GM19035 (cell line): ENCODE data around the gene SCGB3A2.

Source experiments
- ATAC-seq: cut with Tn5 transposase; IDR thresholded peaks from one replicate; pipeline ENCODE4 v1.9.1; 2021; ENCODE audit not compliant: unreplicated experiment

SCGB3A2 gene

GRCh38 chr5:147902609-147903115 is 24.2 kb downstream of the SCGB3A2 start:
- no peak for ATAC-seq

- no peak for ATAC-seq
These were observed 25.6 kb downstream of the SCGB3A2 start for GRCh38 chr5:147904110-147904509.

- ATAC-seq, result no peak
These were observed 28.0 kb downstream of the SCGB3A2 start, which contains the start of gene C5orf46 for GRCh38 chr5:147906326-147907095. Gene C5orf46, minus strand, starts transcription at chr5:147906538. Its CDS starts 37 bp downstream, at chr5:147906501.

DNA sequence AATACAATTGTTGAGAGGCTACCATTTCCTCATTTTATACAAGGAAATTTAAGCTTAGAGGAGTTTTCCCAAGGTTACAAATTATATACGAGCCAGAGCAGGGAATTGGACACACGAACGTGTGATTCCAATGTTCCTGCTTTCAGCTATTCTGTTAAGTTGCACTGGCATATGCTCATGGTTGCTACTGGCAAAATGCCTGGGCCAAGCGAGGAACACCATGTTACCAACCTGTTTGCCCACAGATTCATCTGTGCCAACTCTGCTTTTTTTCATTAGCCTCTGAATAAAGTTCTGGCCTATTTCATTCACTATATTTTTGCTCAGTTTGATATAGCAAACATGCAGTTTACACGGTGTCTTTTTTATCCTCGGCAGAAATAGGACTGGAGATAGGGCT is 32.9 kb downstream of the SCGB3A2 start:
- ATAC-seq, result no peak

DNA sequence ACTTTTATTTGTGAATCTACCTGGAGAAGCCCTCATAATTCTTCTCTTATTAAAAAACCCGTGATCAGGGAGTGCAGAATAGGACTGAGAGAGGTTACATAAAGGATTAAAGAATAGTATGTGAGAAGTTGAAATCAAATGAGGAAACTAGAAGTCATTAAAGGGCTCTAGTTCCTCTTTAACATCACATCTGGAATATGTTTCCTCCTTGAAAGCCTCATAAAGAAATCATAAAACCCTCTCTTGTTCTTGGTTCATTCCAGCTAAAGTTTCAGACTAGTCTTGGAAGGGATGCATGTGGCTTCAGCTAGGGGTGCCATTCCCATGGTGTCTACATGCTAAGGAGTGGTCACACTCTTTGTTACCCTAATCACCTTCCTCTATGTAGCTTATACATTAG is 33.5 kb downstream of the SCGB3A2 start:
- no peak for ATAC-seq

DNA sequence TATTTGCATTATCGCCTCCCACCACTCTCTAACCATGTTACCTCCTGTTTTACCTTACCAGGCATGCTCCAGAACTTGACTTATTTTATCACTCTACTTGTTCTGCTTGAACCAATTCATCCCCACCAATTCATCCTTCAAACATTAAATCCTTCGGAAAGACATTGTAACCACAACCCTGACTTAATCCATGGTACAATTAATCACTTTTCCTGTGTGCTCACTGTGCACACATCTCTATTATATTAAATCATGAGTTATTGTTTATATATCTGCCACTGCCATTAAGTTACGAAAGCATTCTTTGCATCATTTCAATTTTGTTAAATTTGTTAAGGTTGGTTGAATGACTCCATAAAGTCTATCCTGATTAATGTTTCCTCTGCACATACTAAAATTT is 35.3 kb downstream of the SCGB3A2 start:
- no peak for ATAC-seq

DNA sequence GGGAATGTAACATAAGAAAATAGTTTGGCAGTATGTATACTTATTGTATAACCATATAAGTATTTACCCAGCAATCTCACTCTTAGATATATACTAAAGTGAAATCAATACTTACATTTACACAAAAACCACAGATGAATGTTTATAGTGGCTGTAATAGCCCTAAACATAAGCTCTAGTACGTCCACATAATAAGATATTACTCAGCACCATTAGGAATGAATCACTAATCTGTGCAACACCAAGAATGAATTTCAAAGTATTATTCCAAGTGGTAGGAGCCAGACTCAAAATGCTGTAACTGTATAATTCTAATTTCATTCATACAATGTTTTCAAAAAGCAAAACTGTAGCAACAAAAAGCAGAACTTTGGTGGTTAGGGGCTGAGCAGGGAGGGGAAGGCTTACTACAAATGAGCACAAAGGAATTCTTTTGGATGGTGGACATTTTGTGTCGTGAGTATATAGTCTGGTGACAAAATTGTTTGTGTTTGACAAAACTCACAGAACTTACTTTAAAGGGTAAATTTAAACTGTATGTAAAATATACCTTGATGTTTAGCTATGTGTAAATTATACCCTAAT is 39.7 kb downstream of the SCGB3A2 start:
- no peak for ATAC-seq

DNA sequence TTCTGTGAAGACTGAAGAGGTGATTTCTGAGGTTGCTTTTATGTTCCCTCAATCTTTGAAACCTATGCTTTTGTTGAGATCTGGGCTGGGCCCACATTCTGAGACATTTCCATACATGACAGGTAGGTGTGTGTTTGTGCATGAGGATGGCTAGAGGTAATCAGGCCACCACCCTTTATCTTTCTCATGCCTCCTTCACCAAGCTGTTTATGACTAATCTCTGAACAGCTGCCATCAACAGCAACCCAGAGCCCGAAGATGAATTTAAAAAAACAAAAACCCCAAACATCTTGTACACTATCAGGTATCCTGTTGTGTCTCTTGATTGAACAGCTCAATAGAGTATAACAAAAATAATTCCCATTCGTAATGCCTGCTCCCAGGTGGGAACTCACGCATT is 40.4 kb downstream of the SCGB3A2 start:
- no peak for ATAC-seq

DNA sequence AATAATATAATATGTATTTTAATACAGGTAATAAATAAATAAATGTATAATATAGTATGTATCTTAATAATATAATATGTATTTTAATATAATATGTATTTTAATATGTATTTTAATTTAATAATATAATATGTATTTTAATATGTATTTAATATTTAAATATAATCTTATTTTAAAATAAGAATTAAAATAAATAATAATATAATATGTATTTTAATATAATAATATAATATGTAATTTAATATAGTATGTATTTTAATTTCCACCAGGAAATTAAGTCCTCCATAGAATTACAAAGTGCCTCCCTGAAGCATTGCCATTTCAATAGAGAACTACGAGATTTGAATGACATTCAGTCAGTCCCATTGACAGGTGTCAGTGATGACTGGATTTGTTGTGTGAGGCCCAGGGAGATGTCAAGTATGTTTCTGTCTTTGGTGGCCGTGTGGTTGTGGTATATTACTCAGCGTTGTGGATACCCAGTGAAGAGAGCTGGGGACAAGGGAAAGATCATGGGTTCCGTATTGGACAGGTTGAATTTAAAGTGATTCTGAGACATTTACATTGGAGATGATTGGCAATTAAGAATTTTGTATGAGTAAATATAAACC is 42.0 kb downstream of the SCGB3A2 start:
- ATAC-seq, result no peak

DNA sequence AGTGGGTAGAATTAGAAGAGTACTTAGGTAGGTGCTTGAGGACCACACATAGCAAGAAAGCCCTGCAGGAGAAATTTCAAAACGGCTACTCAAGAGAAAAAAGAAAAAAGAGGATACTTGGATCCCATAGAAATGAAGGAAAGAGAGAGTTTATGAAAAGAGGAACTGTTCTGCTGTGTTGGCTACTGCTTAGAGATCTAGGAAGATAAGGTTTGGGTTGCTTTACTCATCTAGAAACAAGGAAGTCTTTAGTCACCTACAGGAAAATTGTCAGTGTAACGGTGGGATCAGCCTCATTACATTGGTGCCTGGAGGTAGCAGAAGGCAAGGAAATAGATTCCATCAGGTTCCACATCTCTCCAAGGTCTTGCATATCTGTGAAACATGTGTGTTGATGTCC is 42.6 kb downstream of the SCGB3A2 start:
- no peak for ATAC-seq

GRCh38 chr5:147925020-147925419 is 46.5 kb downstream of the SCGB3A2 start:
- no peak for ATAC-seq

GRCh38 chr5:147927901-147928300 is 49.4 kb downstream of the SCGB3A2 start:
- no peak for ATAC-seq

DNA sequence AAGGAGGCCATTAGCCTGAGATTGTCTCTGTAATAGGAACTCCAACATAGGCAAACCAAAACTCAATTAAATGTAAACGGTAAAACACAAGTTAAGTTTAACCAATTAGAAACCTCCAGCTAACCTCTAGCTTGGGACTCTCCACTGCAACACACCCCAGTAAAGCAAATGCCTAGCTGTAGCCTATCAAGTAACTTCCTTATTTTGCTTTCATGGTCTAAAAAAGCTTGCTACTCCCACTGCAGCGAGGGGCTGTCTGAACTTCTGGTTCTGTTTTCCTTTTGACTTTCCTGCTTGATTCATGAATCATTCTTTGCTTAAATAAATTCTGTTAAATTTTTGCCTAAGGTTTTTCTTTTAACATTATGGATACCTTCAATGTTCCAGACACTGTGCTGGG is 52.3 kb downstream of the SCGB3A2 start:
- peak; percentile 83 for ATAC-seq
